Measurements from ENCODE around the gene MMP20. TPM values are rescaled to one million over a fixed set of nuclear protein-coding genes. Genes with fewer than 3 reads are reported as not detected.

The MMP20 gene
- total and polyA plus RNA-seq, 2 donors (not counting 3 experiments of a cell fraction or from before 2014, with no cell fraction given), result not detected

DNA sequence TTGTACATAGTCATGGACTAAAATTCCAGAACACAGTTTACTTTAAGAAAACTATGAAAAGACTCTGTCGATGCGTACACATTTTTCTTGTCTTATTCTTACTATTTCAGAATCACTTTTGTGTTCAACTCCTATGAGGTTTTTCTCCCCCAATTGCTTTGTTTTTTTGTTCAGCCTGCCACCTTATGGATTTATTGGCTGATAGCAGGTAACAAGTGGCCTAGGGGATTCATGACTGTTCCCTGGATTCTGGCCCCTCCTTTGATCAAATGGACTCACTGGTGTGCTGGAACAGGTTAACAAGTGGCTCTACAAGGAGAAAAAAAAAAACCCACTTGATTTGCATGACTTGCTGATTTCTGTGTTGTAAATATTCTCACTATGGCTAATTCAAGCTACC, 10.6 kb downstream of the MMP20 start:
- H2AFZ ChIP-seq (ENCODE audit: low read depth, low read length), result no peak overlapping the region
- intact Hi-C loops (cut with micrococcal nuclease), result loop anchor here (5.0 kb wide), 1 partner anchor 222 kb away; no protein-coding TSS in a partner anchor
- no peaks in the 10 kb centered on the region for H3K27me3 ChIP-seq (ENCODE audit: control insufficient read depth in 2 of 2, insufficient read depth in 2 of 2, low read length in 2 of 2)
- dilution Hi-C loops (cut with MboI; ENCODE audit: extremely low pct_ligation_motif_present, low sequenced_read_pairs), result no loop called here
- H3K4me3 ChIP-seq (replicated peaks in 1 of 3; ENCODE audit: insufficient read depth in 1 of 3, low read depth in 1 of 3, low read length in 3 of 3), result no peak overlapping the region
- no peaks in the 10 kb centered on the region for H3K9me1 ChIP-seq (replicated peaks; ENCODE audit: control insufficient read depth, extremely low read depth, insufficient read depth, low read length)
- peaks cover 11% of the 10 kb centered on the region for H3K4me1 ChIP-seq (ENCODE audit: control insufficient read depth, extremely low read depth, insufficient read depth, low read length)
- H3K27ac ChIP-seq (ENCODE audit: insufficient read depth, low read depth, low read length), result no peak overlapping the region
- CTCF ChIA-PET, result interaction anchor here (2.1 to 6.2 kb wide), 8 partner anchors 21 to 326 kb away, joined by 10 to 83 read pairs (median 28); no protein-coding TSS in a partner anchor
- no peak overlapping the region for H3K4me2 ChIP-seq (ENCODE audit: insufficient read depth, low read length)
- TF ChIP-seq MAX (IDR thresholded peaks at IDR 0.05; ENCODE audit: insufficient read depth, insufficient read length) (no peak), FOS (IDR thresholded peaks at IDR 0.05; ENCODE audit: borderline replicate concordance, insufficient read depth, low read length) (no peak), GATA2 (IDR thresholded peaks at IDR 0.05; ENCODE audit: insufficient read depth, insufficient read length, low read depth, low read length) (no peak), CTCF (IDR thresholded peaks at IDR 0.05; ENCODE audit: extremely low read depth in 1 of 2, insufficient read depth in 1 of 2, low read depth in 1 of 2, low read length in 2 of 2) (no peak), JUN (IDR thresholded peaks at IDR 0.05; ENCODE audit: borderline replicate concordance, insufficient read depth, insufficient read length, low read depth) (no peak), EZH2 (IDR thresholded peaks at IDR 0.05; ENCODE audit: borderline replicate concordance, low read depth, low read length, severe bottlenecking) (no peak), MYC (IDR thresholded peaks at IDR 0.05; ENCODE audit: low read depth, low read length) (no peak), POLR2A (IDR thresholded peaks at IDR 0.05; ENCODE audit: low read depth, low read length) (no peak), POLR2AphosphoS5 (IDR thresholded peaks at IDR 0.05; ENCODE audit: insufficient read depth, low read depth, low read length) (no peak)
- no peaks in the 10 kb centered on the region for H3K36me3 ChIP-seq (ENCODE audit: control insufficient read depth in 2 of 2, extremely low read depth in 1 of 2, insufficient read depth in 2 of 2, low read length in 2 of 2)
- no peaks in the 10 kb centered on the region for H3K79me2 ChIP-seq (ENCODE audit: control insufficient read depth, insufficient read depth, low read length)
- H4K20me1 ChIP-seq (replicated peaks; ENCODE audit: control insufficient read depth, extremely low read depth, insufficient read depth, low read length), result no peaks in the 10 kb centered on the region
- H3K9me3 ChIP-seq (replicated peaks; ENCODE audit: control insufficient read depth, insufficient read depth, low read length), result no peaks in the 10 kb centered on the region
- DNase-seq (ENCODE audit: low read depth, low spot score) (no peak), FAIRE-seq (no peak)
- no TSS peak for BruUV-seq (replicated peaks)
- POLR2A ChIA-PET, result no interaction called here
- no peak overlapping the region for H3K9ac ChIP-seq (replicated peaks; ENCODE audit: extremely low read depth, insufficient read depth, low read length)

Measured in endothelial cell of umbilical vein (primary cell).